Parathyroid adenoma (tissue), 2 donors: ENCODE results near the gene SERINC1.

ENCODE experiments used
- H2AFZ ChIP-seq: fragments of 300-600 bp; sonication (generic); one replicate; pipeline ENCODE4 v1.7.0; 2017; ENCODE audit warnings: antibody characterized with exemption, mild to moderate bottlenecking
- H3K27ac ChIP-seq: fragments of 300-600 bp; sonication (generic); one replicate; pipeline ENCODE4 v1.7.0; 2017
- H3K27me3 ChIP-seq: fragments of 300-600 bp; sonication (generic); one replicate; pipeline ENCODE4 v1.7.0; 2017; ENCODE audit warnings: low read length; ENCODE audit not compliant: control insufficient read depth, insufficient read depth
- H3K36me3 ChIP-seq: fragments of 300-600 bp; sonication (generic); one replicate; pipeline ENCODE4 v1.7.0; 2017; ENCODE audit warnings: low read length; ENCODE audit not compliant: control insufficient read depth, insufficient read depth
- H3K4me1 ChIP-seq: fragments of 300-600 bp; sonication (generic); one replicate; pipeline ENCODE4 v1.7.0; 2017; ENCODE audit warnings: control low read depth
- H3K4me2 ChIP-seq: fragments of 300-600 bp; sonication (generic); one replicate; pipeline ENCODE4 v1.7.0; 2017; ENCODE audit warnings: low read length
- H3K4me3 ChIP-seq: fragments of 300-600 bp; sonication (generic); one replicate; pipeline ENCODE4 v1.7.0; 2017; ENCODE audit warnings: low read depth, low read length
- H3K79me2 ChIP-seq: fragments of 300-600 bp; sonication (generic); one replicate; pipeline ENCODE4 v1.7.0; 2017; ENCODE audit warnings: control low read depth
- H3K9ac ChIP-seq: fragments of 300-600 bp; sonication (generic); one replicate; pipeline ENCODE4 v1.7.0; 2017; ENCODE audit warnings: mild to moderate bottlenecking
- H3K9me3 ChIP-seq: fragments of 300-600 bp; sonication (generic); one replicate; pipeline ENCODE4 v1.7.0; 2017; ENCODE audit warnings: low read length; ENCODE audit not compliant: control insufficient read depth
- TF ChIP-seq, protein P1 (sequence below): fragments of 300-600 bp; sonication (generic); IDR thresholded peaks from one replicate; pipeline ENCODE4 v1.7.0; 2017; ENCODE audit warnings: antibody characterized with exemption, mild to moderate bottlenecking
- donor health status: primary hyperparathyroidism.

The SERINC1 gene

GRCh38 chr6:122416825-122417224 is 54.8 kb downstream of the SERINC1 start:
- H3K36me3 ChIP-seq: no peaks in the 10 kb centered on the region
- H3K27me3 ChIP-seq: no peaks in the 10 kb centered on the region
- H3K79me2 ChIP-seq: no peaks in the 10 kb centered on the region
- H3K27ac ChIP-seq: no peak overlapping the region
- H2AFZ ChIP-seq: no peak overlapping the region
- no peaks in the 10 kb centered on the region for H3K9me3 ChIP-seq
- H3K4me3 ChIP-seq: no peak overlapping the region
- H3K9ac ChIP-seq: no peak overlapping the region
- H3K4me1 ChIP-seq: no peaks in the 10 kb centered on the region
- TF ChIP-seq, protein P1, sequence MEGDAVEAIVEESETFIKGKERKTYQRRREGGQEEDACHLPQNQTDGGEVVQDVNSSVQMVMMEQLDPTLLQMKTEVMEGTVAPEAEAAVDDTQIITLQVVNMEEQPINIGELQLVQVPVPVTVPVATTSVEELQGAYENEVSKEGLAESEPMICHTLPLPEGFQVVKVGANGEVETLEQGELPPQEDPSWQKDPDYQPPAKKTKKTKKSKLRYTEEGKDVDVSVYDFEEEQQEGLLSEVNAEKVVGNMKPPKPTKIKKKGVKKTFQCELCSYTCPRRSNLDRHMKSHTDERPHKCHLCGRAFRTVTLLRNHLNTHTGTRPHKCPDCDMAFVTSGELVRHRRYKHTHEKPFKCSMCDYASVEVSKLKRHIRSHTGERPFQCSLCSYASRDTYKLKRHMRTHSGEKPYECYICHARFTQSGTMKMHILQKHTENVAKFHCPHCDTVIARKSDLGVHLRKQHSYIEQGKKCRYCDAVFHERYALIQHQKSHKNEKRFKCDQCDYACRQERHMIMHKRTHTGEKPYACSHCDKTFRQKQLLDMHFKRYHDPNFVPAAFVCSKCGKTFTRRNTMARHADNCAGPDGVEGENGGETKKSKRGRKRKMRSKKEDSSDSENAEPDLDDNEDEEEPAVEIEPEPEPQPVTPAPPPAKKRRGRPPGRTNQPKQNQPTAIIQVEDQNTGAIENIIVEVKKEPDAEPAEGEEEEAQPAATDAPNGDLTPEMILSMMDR: no peak
- no peak overlapping the region for H3K4me2 ChIP-seq

DNA sequence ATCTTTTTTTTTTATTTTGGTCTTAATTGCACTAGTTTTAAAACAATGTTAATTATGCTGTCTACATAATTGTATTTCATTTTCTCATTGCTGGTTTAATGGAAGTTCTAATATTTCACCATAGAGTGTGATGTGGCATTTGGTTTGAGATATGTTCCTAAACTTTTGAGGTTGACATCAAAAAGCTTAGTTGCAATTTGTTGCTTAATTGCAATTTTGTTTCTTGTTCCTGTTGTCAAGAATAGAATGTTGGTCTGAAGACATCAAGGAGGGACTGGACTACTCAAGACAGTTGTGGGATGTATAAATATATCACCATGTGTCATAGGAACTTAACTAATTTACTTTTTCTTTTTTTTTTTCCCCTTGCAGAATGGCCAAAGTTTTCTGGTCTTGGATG is 59.6 kb downstream of the SERINC1 start:
- Histone ChIP-seq H3K9ac (no peak overlapping the region), H3K4me2 (no peak overlapping the region), H3K4me1 (no peaks in the 10 kb centered on the region), H3K4me3 (no peak overlapping the region), H3K79me2 (peaks cover under 1% of the 10 kb centered on the region), H2AFZ (no peak overlapping the region), H3K9me3 (no peaks in the 10 kb centered on the region), H3K27me3 (no peaks in the 10 kb centered on the region), H3K36me3 (no peaks in the 10 kb centered on the region), H3K27ac (no peak overlapping the region)
- TF ChIP-seq, protein P1: no peak

- Histone ChIP-seq H3K27ac (no peak overlapping the region), H2AFZ (no peak overlapping the region), H3K79me2 (peaks cover 12% of the 10 kb centered on the region), H3K9ac (no peak overlapping the region), H3K27me3 (no peaks in the 10 kb centered on the region), H3K36me3 (no peaks in the 10 kb centered on the region), H3K9me3 (no peaks in the 10 kb centered on the region), H3K4me3 (no peak overlapping the region), H3K4me1 (no peaks in the 10 kb centered on the region), H3K4me2 (no peak overlapping the region)
- TF ChIP-seq, protein P1: no peak
Measured at GRCh38 chr6:122408702-122409458, 62.7 kb downstream of the SERINC1 start.

- TF ChIP-seq, protein P1: no peak
- Histone ChIP-seq H3K27ac (no peak overlapping the region), H2AFZ (no peak overlapping the region), H3K4me3 (no peak overlapping the region), H3K9me3 (no peaks in the 10 kb centered on the region), H3K9ac (no peak overlapping the region), H3K27me3 (no peaks in the 10 kb centered on the region), H3K36me3 (no peaks in the 10 kb centered on the region), H3K79me2 (peaks cover 12% of the 10 kb centered on the region), H3K4me1 (no peaks in the 10 kb centered on the region), H3K4me2 (no peak overlapping the region)
Measured at GRCh38 chr6:122408240-122408639, 63.4 kb downstream of the SERINC1 start.

- Histone ChIP-seq H3K79me2 (peaks cover 12% of the 10 kb centered on the region), H3K27me3 (no peaks in the 10 kb centered on the region), H3K36me3 (no peaks in the 10 kb centered on the region), H3K4me3 (no peak overlapping the region), H3K27ac (no peak overlapping the region), H3K9ac (no peak overlapping the region), H3K4me2 (no peak overlapping the region), H3K9me3 (no peaks in the 10 kb centered on the region), H2AFZ (no peak overlapping the region), H3K4me1 (no peaks in the 10 kb centered on the region)
- TF ChIP-seq, protein P1: no peak
Measured at GRCh38 chr6:122407712-122408111, 63.9 kb downstream of the SERINC1 start.
